Esophagus squamous epithelium (tissue), 4 donors: Measurements from ENCODE around the gene TAB3.

Experiments used
- CTCF ChIP-seq, 6 experiments: fragments of 450-650 bp in 4 of 6; fragments of 200-600 bp in 2 of 6; sonication (generic) in 2 of 6; IDR thresholded peaks; one replicate each; pipeline ENCODE4 v1.5.1; 2016 to 2019; ENCODE audit warnings: antibody characterized with exemption in 6 of 6, mild to moderate bottlenecking in 4 of 6, moderate library complexity in 4 of 6
- POLR2A ChIP-seq, 4 donors: fragments of 450-650 bp; IDR thresholded peaks; one replicate each; pipeline ENCODE4 v1.6.1; 2017; ENCODE audit warnings: antibody characterized with exemption in 4 of 4, mild to moderate bottlenecking in 4 of 4, moderate library complexity in 3 of 4

- TF ChIP-seq CTCF (IDR thresholded peaks at IDR 0.05) (no peak), POLR2A (IDR thresholded peaks at IDR 0.05) (no peak)
These were observed 21.2 kb upstream of the TAB3 start for GRCh38 chrX:30910124-30910860.
